Skeletal muscle tissue (tissue), 4 donors: ENCODE data around the gene KRTAP10-3. TPM values are rescaled to one million over a fixed set of nuclear protein-coding genes. Genes with fewer than 3 reads are reported as not detected.
A peak's percentile ranks its signal among the peaks of the same experiment; 100 is the strongest.
"Not testable (repeated sequence)": the region's sequence is repeated elsewhere in the genome, so short reads cannot be mapped to it uniquely, and the experiment has no call there.

ENCODE experiments used
- H3K27ac ChIP-seq: one replicate; pipeline ENCODE4 v1.7.0; 2013; ENCODE audit warnings: mild to moderate bottlenecking, low read depth, low read length, inconsistent platforms
- H3K27me3 ChIP-seq, 3 donors: one replicate each; pipeline ENCODE4 v1.7.0; 2013; ENCODE audit warnings: low read length in 3 of 3; ENCODE audit not compliant: control insufficient read depth in 3 of 3, insufficient read depth in 3 of 3
- H3K36me3 ChIP-seq, 3 donors: one replicate each; pipeline ENCODE4 v1.7.0; 2013; ENCODE audit warnings: low read length in 3 of 3; ENCODE audit not compliant: control insufficient read depth in 3 of 3, insufficient read depth in 3 of 3
- H3K4me1 ChIP-seq, 3 donors: one replicate each; pipeline ENCODE4 v1.7.0; 2013; ENCODE audit warnings: low read length in 3 of 3, mild to moderate bottlenecking in 3 of 3; ENCODE audit not compliant: control insufficient read depth in 3 of 3, insufficient read depth in 3 of 3
- H3K4me3 ChIP-seq, 3 donors: one replicate each; pipeline ENCODE4 v1.7.0; 2013; ENCODE audit warnings: low read length in 3 of 3
- H3K9ac ChIP-seq, 3 donors: one replicate each; pipeline ENCODE4 v1.7.0; 2013; ENCODE audit warnings: low read length in 3 of 3, mild to moderate bottlenecking in 3 of 3, moderate library complexity in 2 of 3, low read depth in 1 of 3
- H3K9me3 ChIP-seq, 3 donors: one replicate each; pipeline ENCODE4 v1.7.0; 2013; ENCODE audit warnings: low read length in 3 of 3; ENCODE audit not compliant: control insufficient read depth in 3 of 3
- total RNA-seq: library from RNA; depleted of rRNA; stranded (reverse); fragments of >200 nt; gene quantifications from one replicate; pipeline ENCODE4 v1.2.3, GENCODE V29; 2014
- donor health status: Osteomylitis.

The KRTAP10-3 gene
- total RNA-seq, 1 donor from 2014 or later, result not detected

DNA sequence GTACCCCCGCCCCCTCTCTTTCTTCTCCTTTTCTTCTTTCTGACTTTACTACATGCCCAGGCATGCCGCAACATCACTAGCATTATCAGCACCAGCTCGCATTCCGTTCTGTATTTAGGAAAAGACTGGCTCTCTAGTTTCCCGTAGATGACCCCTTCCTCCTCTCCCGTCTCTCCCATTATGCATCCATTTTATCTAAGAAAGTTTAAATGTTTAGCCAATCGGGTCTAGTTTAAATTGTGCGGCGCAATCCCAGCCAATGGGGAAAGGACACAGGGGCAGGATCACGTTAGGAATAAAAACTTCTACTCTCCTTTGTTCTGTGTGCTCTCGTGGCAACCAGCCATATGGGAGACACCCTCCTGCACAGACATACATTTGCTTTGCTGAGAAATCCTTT is 39.5 kb upstream of the KRTAP10-3 start:
- Histone ChIP-seq H3K27me3 (peaks cover 46 to 70% (median 54%) of the 10 kb centered on the region in 3 donors), H3K4me3 (no peak overlapping the region), H3K4me1 (peaks cover 3 to 6% (median 3%) of the 10 kb centered on the region in 3 donors), H3K9ac (no peak overlapping the region), H3K27ac (no peak overlapping the region), H3K9me3 (no peaks in the 10 kb centered on the region), H3K36me3 (no peaks in the 10 kb centered on the region)

DNA sequence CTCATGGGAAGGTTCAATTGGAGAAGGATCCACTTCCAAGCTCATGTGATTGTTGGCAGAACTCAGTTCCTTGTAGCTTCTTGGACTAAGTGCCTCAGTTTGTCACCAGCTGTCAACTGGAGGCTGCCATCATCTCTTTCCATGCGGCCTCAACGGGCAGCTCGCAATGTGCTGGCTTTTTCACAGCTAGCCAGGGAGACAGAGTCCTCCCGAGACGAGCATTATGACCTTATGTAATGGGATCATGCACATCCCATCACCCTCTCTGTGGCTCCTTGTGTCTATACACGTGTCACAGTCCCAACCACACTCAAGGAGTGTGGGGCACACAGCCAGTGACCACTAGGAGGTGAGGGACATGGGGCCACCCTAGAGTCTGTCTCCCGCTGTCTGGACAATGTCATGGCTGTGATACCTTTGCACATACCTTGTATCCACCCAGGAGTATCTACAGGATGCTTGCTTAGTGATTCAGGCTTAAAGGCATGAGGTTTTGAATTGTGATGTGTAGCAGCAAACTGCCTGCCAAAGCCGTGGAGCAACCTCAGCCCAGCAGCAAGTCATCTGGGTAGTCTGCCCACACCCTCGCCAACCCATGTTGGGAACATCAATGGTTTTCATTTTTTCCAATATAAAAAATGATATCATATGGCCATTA is 37.6 kb upstream of the KRTAP10-3 start:
- H3K27me3 ChIP-seq, result peaks cover 38 to 66% (median 51%) of the 10 kb centered on the region in 3 donors
- H3K4me1 ChIP-seq, result peaks cover 3 to 14% (median 6%) of the 10 kb centered on the region in 3 donors
- no peak overlapping the region for H3K27ac ChIP-seq
- H3K9ac ChIP-seq, result no peak overlapping the region
- no peaks in the 10 kb centered on the region for H3K9me3 ChIP-seq
- H3K36me3 ChIP-seq, result no peaks in the 10 kb centered on the region
- no peak overlapping the region for H3K4me3 ChIP-seq

DNA sequence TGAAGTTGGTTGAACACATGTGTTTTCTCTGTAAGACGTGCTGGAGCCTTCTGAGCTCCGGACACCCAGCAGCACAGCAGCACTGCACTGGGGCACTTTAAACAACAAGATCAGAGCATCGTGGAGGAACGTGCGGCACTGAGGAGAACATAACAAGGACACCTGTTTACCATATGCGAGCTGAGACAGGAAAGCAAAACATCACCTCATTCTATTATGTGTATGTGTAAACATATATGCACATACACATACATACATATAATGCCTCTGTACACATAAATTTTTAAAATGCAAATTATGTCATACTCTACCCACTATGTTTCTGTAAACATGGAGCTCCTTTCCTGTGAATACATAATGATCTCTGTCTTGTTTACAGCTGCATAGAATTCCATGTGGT is 36.9 kb upstream of the KRTAP10-3 start:
- Histone ChIP-seq H3K27ac (no peak overlapping the region), H3K9me3 (no peaks in the 10 kb centered on the region), H3K36me3 (no peaks in the 10 kb centered on the region), H3K27me3 (peaks cover 38 to 63% (median 51%) of the 10 kb centered on the region in 3 donors), H3K9ac (no peak overlapping the region), H3K4me3 (no peak overlapping the region), H3K4me1 (peaks cover 3 to 14% (median 6%) of the 10 kb centered on the region in 3 donors)

DNA sequence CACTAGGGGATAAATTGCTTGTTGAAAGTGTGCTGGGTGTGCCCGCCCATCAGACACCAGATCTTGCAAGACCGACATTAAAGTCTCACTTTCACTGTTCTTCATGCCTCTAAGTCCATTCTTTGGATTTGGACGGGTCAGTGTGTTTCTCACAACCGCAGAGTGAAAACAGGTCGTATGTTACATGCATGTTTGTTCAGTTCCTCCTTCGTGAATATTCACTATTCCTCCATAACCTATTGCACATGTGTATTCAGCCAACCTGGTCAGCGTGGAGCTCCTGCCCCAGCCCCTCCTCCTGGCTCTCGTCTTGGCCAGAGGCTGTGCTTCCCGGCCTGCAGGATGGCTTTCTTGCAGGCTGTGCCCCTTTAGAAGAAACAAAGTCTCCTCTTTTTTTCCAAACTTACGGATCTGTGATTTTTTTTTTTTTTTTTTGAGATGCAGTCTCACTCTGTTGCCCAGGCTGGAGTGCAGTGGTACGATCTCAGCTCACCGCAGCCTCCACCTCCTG is 35.9 kb upstream of the KRTAP10-3 start:
- Histone ChIP-seq H3K27me3 (peaks cover 34 to 62% (median 51%) of the 10 kb centered on the region in 3 donors), H3K9ac (no peak overlapping the region), H3K4me1 (peaks cover 3 to 14% (median 6%) of the 10 kb centered on the region in 3 donors), H3K9me3 (no peaks in the 10 kb centered on the region), H3K27ac (no peak overlapping the region), H3K4me3 (no peak overlapping the region), H3K36me3 (no peaks in the 10 kb centered on the region)

DNA sequence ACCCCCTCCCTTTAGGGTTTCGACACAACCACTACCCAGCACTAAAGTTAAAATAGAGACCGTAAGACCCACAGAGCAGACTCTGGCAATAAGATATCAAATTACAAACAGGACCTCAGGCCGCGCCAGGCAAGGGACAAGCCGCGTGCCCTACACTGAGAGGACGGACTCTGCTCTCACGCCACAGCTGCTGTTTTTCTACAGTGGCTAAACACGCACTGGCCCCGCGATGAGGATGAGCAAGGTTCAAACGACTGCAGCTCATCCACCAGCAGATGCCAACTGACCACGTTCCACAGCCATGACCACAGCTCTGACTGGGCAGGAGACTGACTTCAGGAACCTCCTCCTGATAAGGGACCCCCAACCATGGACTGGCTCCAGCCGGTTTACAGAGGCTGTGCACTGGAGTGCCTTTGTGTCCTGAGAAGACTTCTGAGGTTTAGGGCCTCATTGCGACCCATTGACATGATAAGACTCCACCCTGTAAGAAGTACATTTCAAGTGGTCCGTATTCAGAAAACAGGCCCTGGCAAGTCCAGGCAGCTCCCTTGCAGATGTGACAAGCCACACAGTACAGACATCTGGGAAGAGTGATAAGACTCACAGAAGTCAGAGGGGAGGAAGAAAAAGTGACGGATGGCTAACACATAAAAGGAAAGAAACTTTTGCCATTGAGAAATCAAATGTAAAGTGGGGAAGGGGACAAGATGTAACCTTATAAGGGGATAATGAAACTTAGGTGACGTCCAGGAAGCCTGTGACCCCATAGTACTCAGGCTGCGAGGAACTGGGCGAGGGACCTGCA is 35.2 kb upstream of the KRTAP10-3 start:
- H3K4me1 ChIP-seq, result peaks cover 3 to 14% (median 6%) of the 10 kb centered on the region in 3 donors
- no peaks in the 10 kb centered on the region for H3K36me3 ChIP-seq
- H3K27me3 ChIP-seq, result peaks cover 35 to 62% (median 48%) of the 10 kb centered on the region in 3 donors
- no peak overlapping the region for H3K27ac ChIP-seq
- no peak overlapping the region for H3K4me3 ChIP-seq
- no peak overlapping the region for H3K9ac ChIP-seq
- peaks cover 0 to 2% (median 0%) of the 10 kb centered on the region in 3 donors for H3K9me3 ChIP-seq

DNA sequence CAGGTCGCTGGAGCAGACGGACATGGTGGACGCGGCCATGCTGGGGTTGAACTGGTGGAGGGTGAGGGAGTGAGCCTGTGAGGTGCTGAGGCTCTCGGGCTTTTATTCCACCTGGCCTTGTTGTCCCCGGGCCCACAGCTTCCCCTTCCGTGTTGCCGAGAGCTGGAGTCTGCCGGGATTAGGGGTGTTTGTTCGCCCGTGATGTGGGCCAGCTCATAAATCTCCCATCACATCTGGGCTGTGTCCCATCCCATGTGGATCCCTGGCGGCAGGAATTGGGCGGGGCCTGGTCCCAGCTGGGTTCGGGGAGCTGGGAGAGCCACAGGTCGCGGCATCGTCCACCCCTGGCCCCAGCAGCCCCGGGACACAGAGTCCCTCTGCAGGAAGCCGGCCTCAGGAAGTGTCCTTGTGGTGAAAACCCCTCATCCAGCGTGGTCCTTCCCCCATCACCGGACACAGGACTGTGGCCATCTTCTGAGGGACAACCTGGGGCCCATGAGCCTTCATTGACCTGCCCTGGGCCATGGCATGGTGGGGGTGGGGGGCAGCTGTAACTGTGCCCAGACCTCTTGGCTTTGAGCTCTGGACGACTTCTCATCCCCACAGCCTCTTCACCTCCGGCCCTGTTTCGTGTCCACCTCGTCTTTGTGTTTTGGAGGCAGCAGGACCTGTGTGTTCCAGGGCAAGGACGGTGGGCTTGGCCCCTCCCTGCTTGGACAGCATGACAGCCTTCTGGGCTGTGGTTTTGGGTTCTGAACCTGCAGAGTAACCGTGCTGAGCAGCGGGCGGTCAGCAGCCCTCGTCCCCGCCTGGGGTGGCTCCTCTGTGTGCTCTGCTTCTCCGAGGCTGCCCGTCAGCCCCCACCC is 34.1 kb upstream of the KRTAP10-3 start, which contains the start of gene KRTAP10-6:
KRTAP10-6 (minus strand) TSS at position 60 of the 866 bp plus-strand sequence; CDS start at position 39, 21 bp downstream.
- Histone ChIP-seq H3K4me3 (peak within 1 kb of the TSS in 1 of 3 donors; percentile 13), H3K36me3 (no peaks in the 10 kb centered on the region), H3K9me3 (peaks cover 0 to 2% (median 0%) of the 10 kb centered on the region in 3 donors), H3K9ac (peak within 1 kb of the TSS in 1 of 3 donors; percentile 8), H3K4me1 (peaks cover 3 to 14% (median 6%) of the 10 kb centered on the region in 3 donors), H3K27me3 (peaks cover 31 to 62% (median 38%) of the 10 kb centered on the region in 3 donors), H3K27ac (no peak within 1 kb of the TSS)

DNA sequence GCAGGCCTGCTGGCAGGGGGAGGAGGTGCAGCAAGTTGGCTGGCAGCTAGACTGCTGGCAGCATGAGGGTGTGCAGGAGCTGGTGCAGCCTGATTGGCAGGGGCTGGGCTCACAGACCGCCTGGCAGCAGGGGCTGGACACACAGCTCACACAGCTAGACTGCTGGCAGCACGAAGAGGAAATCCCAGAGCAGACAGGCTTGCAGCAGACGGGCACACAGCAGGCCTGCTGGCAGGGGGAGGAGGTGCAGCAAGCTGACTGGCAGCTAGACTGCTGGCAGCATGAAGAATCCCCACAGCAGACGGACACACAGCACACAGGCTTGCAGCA is 33.2 kb upstream of the KRTAP10-3 start:
- Histone ChIP-seq H3K27me3 (peaks cover 28 to 61% (median 38%) of the 10 kb centered on the region in 3 donors), H3K4me1 (peaks cover 3 to 14% (median 6%) of the 10 kb centered on the region in 3 donors)
- H3K27ac ChIP-seq, H3K9me3 ChIP-seq, H3K4me3 ChIP-seq, H3K9ac ChIP-seq, H3K36me3 ChIP-seq: not testable (repeated sequence)

DNA sequence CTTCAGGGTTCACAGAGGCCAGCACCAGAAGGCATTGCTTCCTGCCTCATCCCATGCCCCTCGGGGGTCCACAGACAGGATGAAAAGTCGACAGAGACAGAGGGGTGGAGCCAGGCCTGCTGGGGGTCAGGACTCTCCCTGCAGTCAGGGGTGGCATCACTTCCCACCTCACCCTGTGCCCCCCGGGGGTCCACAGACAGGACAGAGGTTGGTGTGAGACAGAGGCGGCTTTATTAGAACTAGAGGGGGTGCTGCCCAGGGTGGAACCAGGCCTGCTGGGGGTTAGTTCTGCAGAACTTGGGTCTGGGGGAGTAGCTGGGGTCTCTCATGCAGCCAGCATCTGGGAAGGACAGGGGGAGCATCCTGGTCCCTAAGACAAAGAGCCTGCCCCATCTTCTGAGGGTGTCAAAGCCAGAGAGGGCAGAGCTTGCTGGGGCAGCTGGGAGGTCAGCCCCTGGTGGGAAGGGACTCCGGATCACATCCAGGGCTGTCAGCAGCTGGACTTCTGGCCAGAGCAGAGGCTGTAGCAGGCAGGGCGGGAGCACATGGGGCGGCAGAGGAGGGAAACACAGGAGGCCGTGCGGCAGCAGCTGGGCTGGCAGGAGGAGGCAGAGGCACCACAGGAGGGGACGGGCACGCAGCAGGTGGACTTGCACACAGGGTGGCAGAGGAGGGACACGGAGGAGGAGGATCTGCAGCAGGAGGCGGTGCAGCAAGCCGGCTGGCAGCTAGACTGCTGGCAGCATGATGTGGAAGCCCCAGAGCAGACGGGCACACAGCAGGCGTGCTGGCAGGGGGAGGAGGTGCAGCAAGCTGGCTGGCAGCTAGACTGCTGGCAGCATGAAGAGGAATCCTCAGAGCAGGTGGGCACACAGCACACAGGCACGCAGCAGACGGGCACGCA is 32.6 kb upstream of the KRTAP10-3 start:
- H3K4me3 ChIP-seq, H3K36me3 ChIP-seq, H3K27ac ChIP-seq, H3K9ac ChIP-seq, H3K9me3 ChIP-seq: not testable (repeated sequence)
- Histone ChIP-seq H3K4me1 (peaks cover 3 to 14% (median 6%) of the 10 kb centered on the region in 3 donors), H3K27me3 (peaks cover 28 to 56% (median 38%) of the 10 kb centered on the region in 3 donors)

DNA sequence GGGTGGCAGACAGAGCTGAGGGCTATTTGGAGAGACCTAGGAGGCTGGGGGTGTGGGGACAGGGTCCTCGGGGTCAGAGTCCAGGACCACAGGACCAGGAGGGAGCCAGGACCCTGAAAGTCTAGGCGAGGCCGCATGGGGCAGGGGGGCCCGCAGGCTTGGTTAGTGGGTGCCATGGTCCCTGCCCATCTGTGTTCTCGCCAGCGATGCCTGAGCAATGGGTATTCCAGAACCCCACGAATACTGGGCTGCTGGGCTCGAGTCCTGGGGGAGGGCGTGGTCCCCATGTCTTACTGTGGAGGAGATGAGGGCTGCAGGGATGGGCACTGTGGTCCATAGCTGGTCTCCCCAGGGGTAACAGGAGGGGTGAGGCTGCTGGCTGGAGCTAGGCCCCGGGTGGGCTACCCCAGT is 31.7 kb upstream of the KRTAP10-3 start:
- no peaks in the 10 kb centered on the region for H3K36me3 ChIP-seq
- no peak overlapping the region for H3K4me3 ChIP-seq
- peaks cover 32 to 56% (median 42%) of the 10 kb centered on the region in 3 donors for H3K27me3 ChIP-seq
- H3K27ac ChIP-seq, result no peak overlapping the region
- peaks cover 3 to 14% (median 6%) of the 10 kb centered on the region in 3 donors for H3K4me1 ChIP-seq
- no peak overlapping the region for H3K9ac ChIP-seq
- peaks cover 0 to 10% (median 2%) of the 10 kb centered on the region in 3 donors for H3K9me3 ChIP-seq
